T1000 (cell line): ENCODE results near the gene PTPRH.
"Not testable (repeated sequence)": the region's sequence is repeated elsewhere in the genome, so short reads cannot be mapped to it uniquely, and the experiment has no call there.

Experiments used
- DNase-seq: peaks from one replicate; lab custom pipeline; 2025; ENCODE audit warnings: mixed read lengths; lab: John Stamatoyannopoulos, UW

The PTPRH gene

DNA sequence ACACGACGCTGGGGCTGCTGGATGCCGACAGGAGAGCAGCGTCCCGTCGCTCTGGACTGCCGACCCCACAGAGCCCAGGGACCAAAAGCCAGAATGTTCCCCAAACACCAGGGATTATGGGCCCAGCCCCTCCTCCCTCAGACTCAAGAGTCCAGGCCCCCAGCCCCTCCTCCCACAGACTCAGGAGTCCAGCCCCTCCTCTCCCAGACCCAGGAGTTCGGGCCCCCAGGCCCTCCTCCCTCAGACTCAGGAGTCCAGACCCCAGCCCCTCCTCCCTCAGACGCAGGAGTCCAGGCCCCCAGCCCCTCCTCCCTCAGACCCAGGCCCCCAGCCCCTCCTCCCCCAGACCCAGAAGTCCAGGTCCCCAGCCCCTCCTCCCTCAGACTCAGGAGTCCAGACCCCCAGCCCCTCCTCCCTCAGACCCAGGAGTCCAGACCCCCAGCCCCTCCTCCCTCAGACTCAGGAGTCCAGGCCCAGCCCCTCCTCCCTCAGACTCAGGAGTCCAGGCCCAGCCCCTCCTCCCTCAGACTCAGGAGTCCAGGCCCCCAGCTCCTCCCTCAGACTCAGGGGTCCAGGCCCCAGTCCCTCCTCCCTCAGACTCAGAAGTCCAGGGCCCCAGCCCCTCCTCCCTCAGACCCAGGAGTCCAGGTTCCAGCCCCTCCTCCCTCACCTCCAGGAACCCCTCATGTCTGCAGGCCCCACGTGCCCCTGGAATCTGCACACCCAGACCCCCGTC, 15.5 kb upstream of the PTPRH start:
- DNase-seq: not testable (repeated sequence)

DNA sequence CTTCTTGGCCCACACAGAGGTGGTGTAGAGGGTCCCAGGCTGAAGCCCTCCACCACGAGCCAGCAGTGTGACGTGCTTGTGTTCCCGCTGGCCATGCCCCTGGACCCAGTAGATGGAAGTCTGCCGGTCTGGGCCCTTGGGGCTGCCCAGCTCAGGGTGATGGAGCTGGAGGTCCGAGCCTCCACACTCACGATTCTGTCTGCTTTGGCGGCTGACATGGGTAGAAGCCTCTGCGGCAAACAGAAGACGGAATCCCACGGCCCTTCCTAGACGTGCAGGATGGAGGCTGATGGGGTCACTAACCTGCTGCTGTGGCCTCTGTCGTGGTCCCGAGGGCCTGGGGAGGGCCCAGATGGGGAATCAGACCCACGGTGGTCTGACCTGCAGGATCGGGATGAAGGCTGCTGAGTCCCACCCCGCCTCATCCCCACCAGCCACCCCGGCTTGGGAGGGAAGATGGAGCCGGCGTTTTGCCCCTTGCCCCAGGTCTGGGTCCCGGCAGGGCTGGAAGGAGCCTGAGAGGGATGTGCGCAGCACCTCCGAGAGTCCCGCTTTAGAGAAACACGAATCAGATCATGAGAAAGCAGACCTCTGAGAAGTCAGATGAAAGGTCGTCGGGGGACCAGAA, 14.9 kb upstream of the PTPRH start:
- no peak for DNase-seq

DNA sequence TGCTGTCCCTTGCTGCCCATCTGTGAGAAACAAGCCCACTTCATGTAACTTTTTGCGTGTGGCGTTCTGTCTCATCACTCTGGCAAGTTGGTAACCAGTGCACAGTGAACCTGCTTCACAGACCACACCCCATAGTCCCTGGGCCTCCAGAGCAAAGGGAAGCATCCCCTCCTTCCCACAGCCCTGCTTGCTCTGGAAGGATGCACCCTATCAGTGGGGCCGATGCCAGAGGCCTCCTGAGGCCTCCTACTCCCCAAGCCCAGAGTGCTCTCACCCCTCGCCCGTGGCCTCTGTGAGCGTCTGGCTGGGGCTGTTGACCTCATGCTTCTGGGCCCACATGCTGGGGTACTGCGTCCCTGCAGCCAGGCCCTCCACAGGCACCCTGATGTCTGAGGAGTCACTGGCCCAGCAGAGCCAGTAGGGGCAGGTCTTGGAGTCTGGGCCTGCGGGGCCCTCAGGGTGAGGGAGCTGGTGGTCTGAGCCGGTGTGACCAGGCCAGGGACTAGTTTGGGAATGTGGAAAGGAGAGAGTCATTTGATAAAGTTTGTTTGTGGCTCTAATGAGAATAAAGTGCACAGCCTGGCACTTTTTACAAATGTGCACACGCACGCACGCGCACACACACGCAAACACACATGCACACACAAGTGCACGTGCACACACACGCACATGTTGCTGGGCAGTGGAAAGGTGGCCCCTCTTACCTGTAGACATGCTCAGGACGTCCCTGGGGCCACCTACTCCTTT, 14.2 kb upstream of the PTPRH start:
- no peak for DNase-seq

DNA sequence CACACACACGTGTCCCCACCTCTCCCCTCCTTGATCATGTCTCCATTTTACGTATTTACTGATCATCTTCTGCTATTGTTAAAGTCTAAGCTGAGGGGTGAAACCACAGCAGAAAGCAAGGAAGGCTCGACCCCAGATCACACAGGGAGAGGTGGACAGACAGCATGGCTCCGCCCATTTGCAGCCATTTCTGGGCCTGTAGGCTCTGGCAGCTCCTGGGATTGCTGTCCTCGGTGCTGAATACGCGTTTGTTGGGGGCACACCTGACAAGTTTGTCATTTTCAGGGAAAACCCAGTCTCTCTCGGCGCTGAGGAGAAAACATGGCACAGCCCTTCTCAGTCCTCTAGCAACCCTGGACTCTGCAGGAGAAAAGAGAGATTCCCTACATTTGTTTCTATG, 11.2 kb upstream of the PTPRH start:
- DNase-seq: no peak

DNA sequence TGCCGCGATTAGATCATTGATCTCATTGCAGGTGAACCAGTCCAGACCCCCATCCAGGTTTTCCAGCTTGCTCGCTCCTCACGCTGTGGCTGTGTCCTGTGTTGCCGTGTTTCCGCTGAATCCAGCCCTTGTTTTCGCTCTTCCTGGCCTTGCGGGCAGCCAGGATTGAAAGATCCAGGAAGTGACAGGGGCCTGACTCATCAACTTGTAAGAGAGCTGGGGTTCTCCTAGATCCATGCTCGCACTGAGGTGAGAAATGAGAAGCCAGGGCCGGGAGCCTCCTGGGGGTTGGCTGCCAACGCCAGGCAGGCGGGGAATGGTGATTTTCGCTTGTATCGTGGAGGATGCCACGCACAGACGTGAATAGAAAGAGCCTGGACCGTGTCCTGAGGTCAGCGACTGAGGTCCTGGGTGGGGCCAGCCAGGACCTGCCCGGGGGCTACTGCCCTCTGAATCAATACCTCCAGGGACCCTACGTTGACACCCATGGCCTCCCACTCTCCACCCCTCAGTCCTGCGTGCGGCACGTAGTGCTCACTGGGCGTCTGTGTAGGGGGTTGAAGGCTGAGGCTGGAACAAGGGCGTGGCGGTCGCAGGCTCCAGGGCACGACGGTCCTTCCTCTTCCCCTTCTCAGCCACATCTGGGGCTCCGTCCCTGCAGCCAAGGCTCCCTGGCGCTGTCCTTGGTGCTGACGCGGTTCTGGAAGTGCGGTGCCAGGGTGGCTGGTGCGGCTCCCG, 7.3 kb upstream of the PTPRH start:
- DNase-seq: peak; percentile 94

DNA sequence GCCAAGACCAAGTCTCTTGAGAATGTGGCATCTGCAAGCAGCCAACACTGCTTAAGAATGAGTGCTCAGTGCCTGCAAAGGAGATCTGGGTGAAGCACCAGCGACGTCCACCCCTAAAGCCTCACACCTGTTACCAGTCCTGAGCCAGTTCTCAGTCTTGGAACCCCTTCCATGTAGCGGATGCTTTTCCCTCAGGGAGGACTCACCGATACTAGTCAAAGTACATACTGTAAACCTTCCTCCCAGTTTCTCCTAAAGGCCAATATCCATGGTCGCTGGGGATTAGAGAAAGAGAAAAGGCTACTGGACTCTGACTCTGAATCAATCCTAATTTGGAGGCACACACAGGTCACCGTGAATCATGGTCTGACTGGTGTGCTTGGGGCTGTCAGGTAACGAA, 4.2 kb upstream of the PTPRH start:
- DNase-seq: no peak

DNA sequence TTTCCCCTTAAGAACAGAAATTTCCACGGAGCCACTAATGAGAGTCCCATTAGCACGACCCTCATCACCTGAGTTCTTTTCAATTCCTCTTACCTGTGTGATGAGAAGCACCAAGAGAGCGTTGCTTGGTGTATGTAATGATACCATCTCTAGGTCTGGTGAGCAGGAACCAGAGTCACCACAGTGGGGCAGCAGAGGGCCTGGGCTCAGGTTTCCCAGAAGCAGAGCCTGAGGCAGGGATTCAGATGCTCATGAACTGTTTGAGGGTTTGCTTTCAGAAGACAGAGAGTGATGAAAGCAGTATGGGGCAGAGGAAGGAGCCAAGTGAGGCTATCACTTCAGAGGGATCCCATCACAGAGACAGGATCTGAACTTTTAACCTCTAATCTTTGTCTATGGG, 3.1 kb upstream of the PTPRH start:
- no peak for DNase-seq

DNA sequence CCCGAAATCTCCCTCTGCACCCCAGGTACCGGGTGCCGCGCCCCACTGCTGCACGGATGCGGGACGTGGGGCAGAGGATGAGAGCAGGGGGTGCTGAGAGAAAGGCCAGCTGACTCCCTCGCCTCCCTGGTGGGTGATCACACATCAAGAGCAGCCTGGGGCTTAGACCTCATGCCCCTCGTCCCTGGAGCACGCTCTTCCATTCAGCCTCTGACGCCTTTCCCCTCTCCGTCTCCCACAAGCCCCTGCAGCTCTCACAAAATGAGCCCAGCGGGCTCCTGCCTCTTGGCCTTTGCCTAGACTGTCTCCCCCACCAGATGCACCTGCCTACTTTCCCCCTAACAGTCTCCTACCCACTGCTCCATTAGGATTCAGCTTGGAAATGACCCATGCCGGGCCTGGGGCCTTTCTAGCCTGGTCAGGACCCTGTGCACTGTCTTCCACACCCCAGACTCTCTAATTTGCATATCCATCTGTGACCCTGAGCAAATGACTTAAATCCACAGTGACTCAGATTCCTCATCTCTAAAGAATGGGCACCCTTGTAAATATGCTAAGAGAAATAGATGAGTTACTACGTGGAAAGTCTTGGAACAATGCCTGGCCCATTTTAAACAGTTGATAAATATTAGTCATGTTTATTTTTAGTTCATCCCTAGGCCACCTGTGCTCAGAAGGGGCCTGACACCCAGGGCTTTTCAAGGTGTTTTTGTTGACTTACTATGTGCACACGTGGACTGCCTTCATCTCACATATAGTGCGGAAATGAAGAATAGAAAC, 582 bp upstream of the PTPRH start:
- peak; percentile 36 for DNase-seq

DNA sequence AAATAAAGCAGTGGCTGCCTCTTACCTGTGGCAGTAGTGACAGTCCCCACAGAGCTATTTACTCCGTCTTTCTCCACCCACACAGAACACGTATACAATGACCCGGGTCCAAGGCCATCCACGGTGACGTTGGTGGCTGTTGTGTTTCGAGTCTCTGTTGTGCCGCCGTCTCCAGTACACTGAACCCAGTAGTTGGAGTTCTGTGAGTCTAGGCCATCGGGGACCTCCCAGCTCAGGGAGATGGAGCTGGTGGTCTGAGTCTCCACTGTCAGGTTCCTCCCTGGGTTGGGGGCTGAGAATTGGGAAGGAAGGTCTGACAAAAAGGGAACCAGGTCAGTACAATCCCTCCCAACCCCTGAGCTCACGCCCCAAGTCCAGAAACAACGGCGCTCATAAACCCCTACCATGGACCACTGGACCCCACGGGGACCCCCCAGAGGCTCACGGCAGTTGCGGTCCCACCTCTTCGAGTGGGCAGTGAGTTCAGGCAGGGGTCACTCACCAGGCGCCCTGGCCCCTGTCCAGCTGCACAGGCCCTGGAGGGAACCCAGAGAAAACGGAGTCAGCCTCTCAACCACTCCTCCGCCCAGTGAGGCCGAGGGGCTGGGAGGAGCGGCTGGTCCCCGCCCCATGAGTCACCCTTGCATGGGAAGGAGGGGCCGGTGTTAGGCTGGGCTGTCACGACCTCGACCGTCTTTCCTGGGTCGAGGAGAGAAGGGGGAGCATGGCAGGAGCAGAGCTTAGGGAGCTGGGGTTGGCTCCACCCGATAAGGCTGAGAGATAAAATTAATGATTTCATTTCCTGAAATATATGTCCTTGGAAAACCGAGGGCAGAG, 2.4 kb downstream of the PTPRH start:
- DNase-seq: peak; percentile 68

DNA sequence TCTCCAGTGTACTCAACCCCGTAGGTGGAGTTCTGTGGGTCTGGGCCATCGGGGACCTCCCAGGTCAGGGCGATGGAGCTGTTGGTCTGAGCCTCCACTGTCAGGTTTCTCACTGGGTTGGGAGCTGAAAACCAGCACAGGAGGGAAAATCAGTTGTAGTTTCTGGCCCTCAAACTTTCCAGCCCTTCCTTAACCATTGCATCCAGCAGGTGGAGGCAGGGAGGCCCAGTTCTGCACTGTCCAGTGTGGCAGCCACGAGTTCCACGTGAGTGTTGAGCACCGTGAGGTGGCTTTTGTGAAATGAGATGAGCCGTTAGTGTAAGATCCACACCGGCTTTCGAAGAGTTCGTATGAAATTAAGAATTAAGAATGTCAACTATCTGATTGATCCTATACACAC, 7.1 kb downstream of the PTPRH start:
- DNase-seq: not testable (repeated sequence)

DNA sequence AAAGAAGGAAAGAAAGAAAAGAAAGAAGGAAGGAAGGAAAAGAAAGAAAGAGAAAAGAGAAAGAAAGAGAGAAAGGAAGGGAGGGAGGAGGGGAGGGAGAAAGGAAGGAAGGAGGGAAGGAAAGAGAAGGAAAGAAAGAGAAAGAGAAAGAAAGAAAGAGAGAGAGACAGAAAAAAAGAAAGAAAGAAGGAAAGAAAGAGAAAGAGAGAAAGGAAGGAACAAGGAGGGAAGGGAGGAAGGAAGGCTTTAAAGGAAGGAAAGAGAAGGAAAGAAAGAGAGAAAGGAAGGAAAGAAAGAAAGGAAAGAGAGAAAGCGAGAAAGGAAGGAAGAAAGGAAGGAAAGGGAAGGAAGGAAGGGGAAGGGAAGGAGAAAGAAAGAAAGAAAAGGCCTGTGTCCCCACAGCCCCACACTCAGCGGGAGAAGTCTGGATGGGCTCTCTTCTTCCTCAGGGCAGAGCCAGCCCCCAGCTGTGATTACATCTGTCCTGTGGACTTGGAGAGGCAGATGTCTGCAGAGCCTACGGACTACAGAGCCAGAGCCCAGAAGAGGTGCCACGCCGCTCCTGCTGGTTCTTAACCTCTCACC, 9.6 kb downstream of the PTPRH start:
- DNase-seq: no peak

DNA sequence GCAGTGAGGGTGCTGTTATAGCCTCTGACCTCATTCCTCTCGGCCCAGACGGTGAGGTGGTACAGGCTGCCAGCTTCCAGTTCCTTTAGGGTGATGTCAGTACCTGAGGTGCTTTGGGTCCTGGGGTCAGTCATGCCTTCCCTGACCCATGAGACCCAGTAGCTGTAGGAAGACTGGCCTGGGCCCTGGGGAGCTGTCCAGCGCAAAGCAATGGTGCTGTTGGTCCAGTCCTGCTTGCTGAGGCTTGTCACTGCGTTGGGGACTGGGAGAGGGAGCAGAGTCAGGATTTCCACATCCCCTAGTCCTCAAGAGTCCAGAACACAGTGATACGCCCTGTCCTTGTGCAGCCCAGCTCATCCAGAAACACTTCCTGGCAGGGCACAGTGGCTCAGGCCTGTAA, 10.7 kb downstream of the PTPRH start:
- DNase-seq: no peak

DNA sequence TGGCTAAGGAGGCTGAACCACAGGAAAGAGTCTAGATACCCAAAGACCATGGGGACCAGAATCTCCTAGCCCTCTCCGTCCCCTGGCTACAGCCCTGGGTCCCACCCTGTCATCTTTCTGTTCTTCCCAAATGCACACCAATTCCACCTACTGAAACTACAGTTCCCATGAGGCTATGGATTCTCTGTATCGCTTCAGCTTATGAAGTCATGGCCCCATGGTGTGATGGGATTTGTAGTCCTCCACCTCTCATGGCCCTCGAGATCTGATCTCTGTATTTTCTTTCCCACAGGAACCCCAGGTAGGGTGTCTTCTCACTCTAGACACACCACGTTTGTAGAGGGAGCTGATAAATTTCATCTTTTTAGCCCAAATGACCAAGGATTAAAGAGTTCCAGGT, 11.8 kb downstream of the PTPRH start:
- DNase-seq: no peak

DNA sequence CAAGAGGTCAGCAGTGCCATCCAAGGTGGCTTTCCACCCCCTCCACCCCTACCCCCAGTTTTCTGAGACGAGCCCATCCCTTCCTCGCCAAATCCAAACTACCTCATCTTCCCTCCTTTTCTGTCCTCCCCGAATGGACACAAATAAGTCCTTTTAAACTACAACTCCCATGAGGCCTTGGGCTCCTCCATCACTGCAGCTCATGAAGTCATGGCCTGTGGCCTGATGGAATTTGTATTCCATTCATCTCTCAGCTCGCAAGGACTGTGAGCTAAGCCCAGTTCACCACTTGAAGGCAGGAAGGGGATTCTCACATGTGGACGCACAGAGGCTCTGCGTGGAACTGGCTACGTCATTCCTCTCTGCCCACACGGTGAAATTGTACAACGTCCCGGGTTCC, 12.5 kb downstream of the PTPRH start:
- no peak for DNase-seq

DNA sequence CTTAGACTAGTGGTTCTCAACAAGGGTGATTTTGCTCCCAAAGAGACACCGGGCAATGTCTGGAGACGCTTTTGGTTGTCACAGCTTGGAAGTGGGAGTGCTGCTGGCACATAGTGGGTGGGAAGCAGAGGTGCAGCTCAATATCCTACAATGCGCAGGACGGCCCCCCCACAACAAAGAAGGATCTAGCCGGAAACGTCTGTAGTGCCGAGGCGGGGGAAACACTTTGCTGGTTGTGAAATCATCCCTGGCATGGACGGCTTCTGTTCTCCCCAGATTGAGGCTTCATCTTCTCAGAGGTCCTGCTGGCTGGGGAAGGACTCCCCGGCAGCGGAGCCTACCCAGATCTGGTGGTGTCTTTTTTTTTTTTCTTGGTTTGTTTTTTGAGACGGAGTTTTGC, 15.8 kb downstream of the PTPRH start:
- DNase-seq: no peak

DNA sequence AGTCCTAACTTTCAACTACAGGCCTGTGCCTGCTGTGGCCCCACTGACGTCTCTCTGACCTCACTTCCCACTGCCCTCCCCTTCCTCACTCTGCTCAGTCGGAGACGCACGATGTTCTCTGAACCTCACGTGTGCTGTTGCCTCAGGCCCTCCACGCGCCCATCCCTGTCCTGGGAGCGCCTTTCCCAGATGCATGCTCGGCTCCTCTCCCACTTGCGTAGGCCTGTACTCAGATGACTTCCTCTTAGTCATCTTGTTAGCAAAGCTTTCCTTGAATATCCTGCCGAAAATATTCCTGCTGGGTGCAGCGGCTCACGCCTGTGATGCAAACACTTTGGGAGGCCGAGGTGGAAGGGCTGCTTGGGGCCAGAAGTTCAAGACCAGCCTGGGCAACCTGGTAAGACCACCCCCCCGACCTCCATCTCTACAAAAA, 19.9 kb downstream of the PTPRH start:
- DNase-seq: peak; percentile 71

DNA sequence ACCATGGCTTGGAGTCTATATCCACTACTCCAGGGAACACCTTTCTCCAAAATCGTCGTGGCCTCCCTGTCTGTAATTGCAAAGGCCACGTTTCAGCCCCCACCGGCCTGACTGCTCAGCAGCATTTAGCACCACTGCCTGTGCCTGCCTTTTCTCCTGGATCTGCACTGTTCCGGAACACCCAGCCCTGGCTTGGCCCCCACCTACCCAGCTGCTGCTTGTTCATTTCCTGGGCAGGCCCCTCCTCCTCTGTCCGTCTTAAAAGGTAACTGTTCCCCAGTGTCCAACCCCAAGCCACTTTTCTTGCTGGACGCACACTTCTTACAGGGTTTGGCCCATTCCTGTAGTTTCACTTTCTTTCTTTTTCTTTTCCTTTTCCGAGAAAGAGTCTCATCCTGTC, 20.7 kb downstream of the PTPRH start:
- DNase-seq: no peak

DNA sequence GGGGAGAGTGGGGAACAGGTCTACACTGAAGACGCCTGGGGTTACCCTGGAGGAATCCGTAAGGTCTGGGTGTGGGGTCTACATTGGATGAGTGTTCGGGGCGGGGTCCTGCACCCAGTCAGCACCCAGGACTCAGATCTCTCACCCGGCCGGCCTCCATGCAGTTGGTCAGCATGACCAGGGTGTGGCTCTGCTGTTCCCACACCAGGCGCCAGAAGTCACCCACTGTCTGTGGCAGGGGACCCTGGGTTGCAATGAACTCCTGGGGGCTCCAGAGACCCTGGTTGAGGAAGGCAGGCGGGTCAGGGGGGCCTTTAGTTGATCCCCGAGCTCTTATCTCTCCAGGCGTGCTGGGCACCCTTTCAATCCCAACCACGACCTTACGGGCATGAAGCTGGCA, 23.2 kb downstream of the PTPRH start:
- no peak for DNase-seq

DNA sequence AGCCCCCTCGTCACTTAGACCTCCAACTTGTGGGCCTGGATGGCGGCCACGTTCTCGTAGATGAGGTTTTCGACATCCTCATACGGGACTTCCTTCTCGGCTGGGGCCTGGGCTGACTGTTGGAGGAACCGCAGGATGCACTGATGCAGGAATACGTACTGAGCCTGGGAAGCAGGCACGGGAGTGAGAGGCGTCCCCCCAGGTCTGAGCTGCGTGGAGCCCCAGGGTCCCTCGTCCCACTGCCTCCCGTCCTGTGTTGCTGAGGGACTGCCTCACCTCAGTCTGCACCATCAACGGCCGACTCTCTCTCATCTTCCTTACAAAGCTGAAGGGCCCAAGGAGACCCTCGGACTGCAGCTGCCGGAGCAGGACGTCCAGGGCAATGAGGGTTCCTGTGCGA, 27.6 kb downstream of the PTPRH start:
- no peak for DNase-seq
